ENCODE data around the gene MEIS2. TPM values are rescaled to one million over a fixed set of nuclear protein-coding genes. Genes with fewer than 3 reads are reported as not detected.

Gene MEIS2
- total and polyA plus RNA-seq, 2 experiments from 2014 or later: 224 to 432 TPM

DNA sequence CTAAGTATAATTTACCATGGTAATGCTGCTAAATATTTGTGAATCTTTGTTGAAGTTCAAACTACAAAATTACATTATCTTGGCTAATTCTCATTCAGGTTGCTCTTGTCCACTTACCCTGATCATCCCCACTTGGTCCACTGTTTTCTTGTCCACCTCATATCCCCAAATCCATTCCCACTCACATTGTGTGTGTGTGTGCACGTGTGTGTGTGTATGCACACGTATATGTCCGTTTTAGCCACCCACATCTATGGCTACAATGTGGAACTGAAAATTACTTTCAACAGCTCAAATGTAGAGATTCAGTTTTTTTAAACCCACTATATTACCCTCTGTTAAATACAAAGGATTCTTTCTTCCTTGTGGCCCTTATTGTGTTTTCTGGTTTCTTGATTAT is 15.2 kb upstream of the MEIS2 start:
- no peak overlapping the region for H3K27ac ChIP-seq
- H3K4me1 ChIP-seq (ENCODE audit: low read depth): peaks cover 30% of the 10 kb centered on the region
- DNase-seq (ENCODE audit: low read depth in 1 of 2, low spot score in 1 of 2): no peak
- H3K36me3 ChIP-seq: no peaks in the 10 kb centered on the region
- H3K27me3 ChIP-seq: no peaks in the 10 kb centered on the region
- no peak overlapping the region for H3K4me3 ChIP-seq
- TF ChIP-seq, protein P1, sequence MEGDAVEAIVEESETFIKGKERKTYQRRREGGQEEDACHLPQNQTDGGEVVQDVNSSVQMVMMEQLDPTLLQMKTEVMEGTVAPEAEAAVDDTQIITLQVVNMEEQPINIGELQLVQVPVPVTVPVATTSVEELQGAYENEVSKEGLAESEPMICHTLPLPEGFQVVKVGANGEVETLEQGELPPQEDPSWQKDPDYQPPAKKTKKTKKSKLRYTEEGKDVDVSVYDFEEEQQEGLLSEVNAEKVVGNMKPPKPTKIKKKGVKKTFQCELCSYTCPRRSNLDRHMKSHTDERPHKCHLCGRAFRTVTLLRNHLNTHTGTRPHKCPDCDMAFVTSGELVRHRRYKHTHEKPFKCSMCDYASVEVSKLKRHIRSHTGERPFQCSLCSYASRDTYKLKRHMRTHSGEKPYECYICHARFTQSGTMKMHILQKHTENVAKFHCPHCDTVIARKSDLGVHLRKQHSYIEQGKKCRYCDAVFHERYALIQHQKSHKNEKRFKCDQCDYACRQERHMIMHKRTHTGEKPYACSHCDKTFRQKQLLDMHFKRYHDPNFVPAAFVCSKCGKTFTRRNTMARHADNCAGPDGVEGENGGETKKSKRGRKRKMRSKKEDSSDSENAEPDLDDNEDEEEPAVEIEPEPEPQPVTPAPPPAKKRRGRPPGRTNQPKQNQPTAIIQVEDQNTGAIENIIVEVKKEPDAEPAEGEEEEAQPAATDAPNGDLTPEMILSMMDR (IDR thresholded peaks at IDR 0.05; ENCODE audit: low read depth, low read length): no peak
- H3K9me3 ChIP-seq (ENCODE audit: low read depth): no peaks in the 10 kb centered on the region

DNA sequence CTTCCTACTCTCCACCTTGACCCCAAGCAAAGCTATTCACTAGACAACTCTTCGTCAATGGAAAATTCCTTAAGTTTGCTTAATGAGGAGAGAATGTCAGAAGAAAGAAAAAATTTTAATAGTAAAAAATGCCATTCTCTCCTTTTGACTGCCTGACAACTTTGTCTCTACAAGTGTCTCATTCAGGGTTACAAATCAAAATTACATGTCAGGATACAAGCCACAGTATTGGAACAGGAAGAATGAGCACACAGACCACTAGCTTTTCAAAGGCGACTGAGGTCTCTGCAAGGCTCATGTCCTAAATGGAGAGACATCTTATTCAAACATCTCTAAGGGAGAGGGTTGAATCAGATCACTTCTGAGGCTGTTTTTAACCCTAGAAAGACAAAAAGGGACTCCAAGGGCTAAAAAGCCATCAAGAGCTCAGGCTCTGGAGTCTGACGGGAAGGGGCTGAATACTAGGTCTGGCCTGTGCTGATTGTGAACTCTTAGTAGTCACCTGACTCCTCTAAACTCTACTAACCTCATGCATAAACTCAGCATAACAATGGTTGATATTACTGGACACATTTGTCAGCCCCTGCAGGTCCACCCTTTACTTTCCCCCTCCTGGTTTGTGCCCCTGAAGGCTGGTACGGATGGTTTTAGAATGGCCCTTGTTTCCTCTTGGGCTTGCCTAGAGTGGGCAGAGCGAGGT is 12.8 kb upstream of the MEIS2 start:
- Histone ChIP-seq H3K9me3 (ENCODE audit: low read depth) (no peaks in the 10 kb centered on the region), H3K27ac (peak overlapping the region; percentile 97), H3K4me3 (no peak overlapping the region), H3K36me3 (no peaks in the 10 kb centered on the region), H3K27me3 (no peaks in the 10 kb centered on the region), H3K4me1 (ENCODE audit: low read depth) (peaks cover 40% of the 10 kb centered on the region)
- DNase-seq (ENCODE audit: low read depth in 1 of 2, low spot score in 1 of 2): no peak
- TF ChIP-seq, protein P1 (IDR thresholded peaks at IDR 0.05; ENCODE audit: low read depth, low read length): no peak

DNA sequence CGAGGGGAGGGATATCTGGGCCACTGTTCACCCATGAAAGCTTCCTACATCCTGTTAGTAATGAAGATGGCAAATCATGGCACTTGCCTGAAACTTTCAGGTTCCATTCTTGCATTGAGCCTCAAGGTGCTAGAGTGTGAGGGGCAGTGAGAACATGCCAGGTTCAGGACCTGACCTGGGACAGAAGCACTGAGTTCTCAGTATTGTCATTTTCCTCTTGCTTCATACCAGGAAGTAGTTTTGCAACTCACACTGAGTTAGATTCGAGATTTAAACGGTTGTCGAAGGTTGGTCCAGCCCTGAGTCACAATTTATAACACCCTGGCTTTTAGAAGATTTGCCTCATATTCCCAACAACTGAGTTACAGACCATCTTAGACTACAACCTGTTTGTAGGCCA is 11.8 kb upstream of the MEIS2 start:
- H3K27me3 ChIP-seq: no peaks in the 10 kb centered on the region

DNA sequence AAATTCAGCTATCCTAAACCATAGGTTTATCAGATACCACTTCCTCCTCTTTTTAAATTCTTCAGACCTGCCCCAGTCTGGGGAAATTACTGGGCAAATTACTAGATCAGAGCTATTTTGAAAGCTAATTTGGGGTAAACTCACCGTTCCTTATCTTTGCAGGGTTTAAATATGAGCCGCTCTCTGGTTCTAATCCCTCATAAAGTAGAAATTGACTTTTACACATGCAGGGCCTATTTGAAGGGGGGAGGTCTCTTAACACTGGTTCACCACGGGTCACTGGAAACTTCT is 11.0 kb upstream of the MEIS2 start:
- Histone ChIP-seq H3K4me1 (ENCODE audit: low read depth) (peaks cover 43% of the 10 kb centered on the region), H3K36me3 (no peaks in the 10 kb centered on the region), H3K9me3 (ENCODE audit: low read depth) (no peaks in the 10 kb centered on the region), H3K4me3 (peak overlapping the region; percentile 98), H3K27ac (peak overlapping the region; percentile 97), H3K27me3 (no peaks in the 10 kb centered on the region)
- TF ChIP-seq, protein P1 (IDR thresholded peaks at IDR 0.05; ENCODE audit: low read depth, low read length): no peak
- DNase-seq (ENCODE audit: low read depth in 1 of 2, low spot score in 1 of 2): no peak

More for the DNA sequence above, 11.8 kb upstream of the MEIS2 start:
- peak in 1 of 2 donors; percentile 64 for DNase-seq (ENCODE audit: low read depth in 1 of 2, low spot score in 1 of 2)
- no peak overlapping the region for H3K4me3 ChIP-seq
- peak overlapping the region; percentile 97 for H3K27ac ChIP-seq
- H3K36me3 ChIP-seq: no peaks in the 10 kb centered on the region
- H3K4me1 ChIP-seq (ENCODE audit: low read depth): peaks cover 43% of the 10 kb centered on the region
- H3K9me3 ChIP-seq (ENCODE audit: low read depth): no peaks in the 10 kb centered on the region
- TF ChIP-seq, protein P1 (IDR thresholded peaks at IDR 0.05; ENCODE audit: low read depth, low read length): no peak

DNA sequence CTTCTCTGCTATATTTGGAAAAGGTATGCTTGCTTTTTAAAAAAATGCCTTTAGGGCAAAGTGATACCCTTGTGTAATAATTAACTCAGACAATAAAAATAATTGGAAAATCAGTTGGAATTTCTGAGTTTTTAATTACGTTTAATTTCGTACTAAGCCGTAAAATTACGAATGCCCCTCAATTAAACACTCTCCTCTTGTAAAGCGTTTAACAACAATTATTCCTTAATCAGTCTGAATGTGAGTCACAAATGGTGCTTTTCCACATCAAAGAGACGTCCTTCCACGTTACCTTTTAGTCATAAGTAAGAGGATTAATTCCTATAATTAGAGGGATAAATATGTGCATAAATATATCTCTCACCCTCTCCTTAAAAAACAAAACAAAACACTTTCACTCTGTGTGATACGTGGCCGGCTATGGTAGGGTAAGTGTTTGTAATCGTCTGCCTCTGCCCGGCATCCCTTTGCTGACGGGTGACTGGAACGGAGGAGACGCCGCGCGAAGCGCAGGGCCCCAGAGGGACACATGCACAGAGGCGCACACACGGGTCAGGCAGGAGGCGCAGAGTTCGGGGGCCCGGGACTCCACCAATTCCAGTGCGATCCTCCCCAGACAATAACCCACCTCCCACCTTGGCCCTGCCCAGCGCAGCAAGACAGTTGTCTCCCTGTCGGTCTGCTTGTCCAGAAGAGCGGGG is 9.7 kb upstream of the MEIS2 start:
- peak overlapping the region; percentile 97 for H3K27ac ChIP-seq
- H3K27me3 ChIP-seq: no peaks in the 10 kb centered on the region
- TF ChIP-seq, protein P1 (IDR thresholded peaks at IDR 0.05; ENCODE audit: low read depth, low read length): no peak
- no peaks in the 10 kb centered on the region for H3K36me3 ChIP-seq
- H3K9me3 ChIP-seq (ENCODE audit: low read depth): no peaks in the 10 kb centered on the region
- H3K4me1 ChIP-seq (ENCODE audit: low read depth): peaks cover 43% of the 10 kb centered on the region
- peak overlapping the region; percentile 98 for H3K4me3 ChIP-seq
- DNase-seq (ENCODE audit: low read depth in 1 of 2, low spot score in 1 of 2): peak; percentile 82 to 83
